PC-9 (cell line): ENCODE measurements around the gene NRROS. TPM values are rescaled to one million over a fixed set of nuclear protein-coding genes. Genes with fewer than 3 reads are reported as not detected.

Experiments used
- BruUV-seq: library from RNA; stranded (reverse); fragments of 400-500 nt; replicated peaks from 2 replicates; lab custom pipeline; 2021; lab: Mats Ljungman, UMichigan
- CTCF ChIA-PET: fragments of 300-600 bp; sonication (Branson Sonifier 250); formaldehyde crosslinking; loops from one replicate; lab custom pipeline; 2022; ENCODE audit warnings: antibody characterized with exemption; lab: Charles Lee
- POLR2A ChIA-PET: fragments of 300-600 bp; sonication (Branson Sonifier 250); formaldehyde crosslinking; loops from one replicate; lab custom pipeline; 2022; ENCODE audit warnings: antibody characterized with exemption; ENCODE audit not compliant: unreplicated experiment; lab: Charles Lee
- DNase-seq, 2 experiments: peaks; one replicate each; pipeline versions ENCODE4 v3.0.0 to v3.0.0-alpha.2; 2015 to 2022; ENCODE audit warnings: mixed read lengths in 1 of 2
- H2AFZ ChIP-seq: fragments of 200-600 bp; sonication (generic); 2 replicates; pipeline ENCODE4 v1.8.1; 2017; ENCODE audit warnings: antibody characterized with exemption
- H3F3A ChIP-seq: fragments of 200-600 bp; sonication (generic); 2 replicates; pipeline ENCODE4 v1.8.1; 2017; ENCODE audit warnings: antibody characterized with exemption, mild to moderate bottlenecking, low read depth; ENCODE audit not compliant: insufficient read depth
- H3K27ac ChIP-seq: fragments of 200-600 bp; sonication (generic); 2 replicates; pipeline ENCODE4 v1.6.1; 2016; ENCODE audit warnings: mixed run types
- H3K27me3 ChIP-seq: fragments of 200-600 bp; sonication (generic); 2 replicates; pipeline ENCODE4 v1.6.1; 2016; ENCODE audit warnings: low read depth, mixed run types; ENCODE audit not compliant: insufficient read depth
- H3K36me3 ChIP-seq: fragments of 200-600 bp; sonication (generic); 2 replicates; pipeline ENCODE4 v1.6.1; 2016; ENCODE audit warnings: low read depth, mixed run types
- H3K4me1 ChIP-seq: fragments of 200-600 bp; sonication (generic); replicated peaks from 2 replicates; pipeline ENCODE4 v1.6.1; 2016; ENCODE audit warnings: mixed run types; ENCODE audit not compliant: insufficient read depth
- H3K4me2 ChIP-seq: fragments of 200-600 bp; sonication (generic); 2 replicates; pipeline ENCODE4 v1.6.1; 2017; ENCODE audit warnings: mixed run types
- H3K4me3 ChIP-seq: fragments of 200-600 bp; sonication (generic); 2 replicates; pipeline ENCODE4 v1.6.1; 2016; ENCODE audit warnings: mixed run types
- H3K79me2 ChIP-seq: fragments of 200-600 bp; sonication (generic); 2 replicates; pipeline ENCODE4 v1.6.1; 2017; ENCODE audit warnings: low read depth, mixed run types
- H3K9me2 ChIP-seq: fragments of 200-600 bp; sonication (generic); 2 replicates; pipeline ENCODE4 v1.8.1; 2017; ENCODE audit warnings: mild to moderate bottlenecking; ENCODE audit not compliant: insufficient read depth
- H3K9me3 ChIP-seq: fragments of 200-600 bp; sonication (generic); 2 replicates; pipeline ENCODE4 v1.8.1; 2016; ENCODE audit warnings: low read depth; ENCODE audit not compliant: insufficient read depth
- H4K20me1 ChIP-seq: fragments of 200-600 bp; sonication (generic); 2 replicates; pipeline ENCODE4 v1.8.1; 2017; ENCODE audit not compliant: insufficient read depth
- EZH2 ChIP-seq: fragments of 200-600 bp; sonication (generic); IDR thresholded peaks from 2 replicates; pipeline ENCODE4 v1.8.0; 2017; ENCODE audit warnings: antibody characterized with exemption, low read depth
- intact Hi-C: fragments of 100-400 bp; cut with micrococcal nuclease; formaldehyde crosslinking; loops from one replicate; pipeline ENCODE4 v1.10.0; 2022; ENCODE audit not compliant: unreplicated experiment
- total RNA-seq: library from RNA; stranded (reverse); gene quantifications from 2 replicates; pipeline ENCODE4 v1.2.3, GENCODE V29; 2021
- TF ChIP-seq, protein P1 (sequence below): fragments of 200-600 bp; sonication (generic); conservative IDR thresholded peaks from 2 replicates; pipeline ENCODE4 v1.6.1; 2017; ENCODE audit warnings: mixed run types, antibody characterized with exemption, mild to moderate bottlenecking, moderate library complexity

NRROS gene
- total RNA-seq, 1 experiment from 2014 or later: 2.2 TPM

DNA sequence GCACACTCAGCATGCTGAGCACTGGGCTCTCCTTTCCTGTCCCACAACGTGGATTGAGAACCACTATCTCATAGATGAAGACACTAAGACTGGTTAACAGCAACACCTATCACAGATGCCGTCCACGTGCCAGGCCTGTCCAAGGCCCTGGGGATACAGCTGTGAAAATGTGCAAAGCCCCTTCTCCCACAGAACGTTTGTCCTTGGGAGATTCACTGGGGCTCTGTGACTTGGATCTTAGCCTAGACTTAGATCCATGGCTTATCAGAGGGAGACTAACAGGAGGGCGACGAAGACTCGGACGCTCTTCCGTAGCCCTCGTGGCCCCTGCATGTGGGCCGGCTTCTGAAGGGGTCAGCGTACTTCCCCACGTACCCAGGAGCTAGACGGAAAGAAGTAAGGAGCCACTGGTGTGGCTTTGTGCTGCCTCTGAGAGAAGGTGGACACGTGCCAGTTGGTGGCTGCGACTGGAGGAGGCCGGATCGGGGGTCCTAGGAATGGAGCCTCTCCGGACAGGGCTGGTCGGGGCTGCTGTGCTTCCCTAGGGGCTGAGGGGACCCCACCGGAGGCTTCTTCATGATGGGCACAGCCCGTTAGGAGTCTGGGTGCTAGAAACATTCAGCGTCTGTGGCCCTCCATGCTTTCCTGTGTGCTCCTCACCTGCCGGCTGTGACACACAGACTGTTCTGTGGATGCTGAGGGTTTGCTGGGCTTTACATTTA lies 964 bp downstream of the NRROS start:
- no peaks in the 10 kb centered on the region for H3K36me3 ChIP-seq
- H3K79me2 ChIP-seq: no peaks in the 10 kb centered on the region
- no peaks in the 10 kb centered on the region for H4K20me1 ChIP-seq
- intact Hi-C loops: no loop called here
- POLR2A ChIA-PET: interaction anchor here (0.9 kb wide), 1 partner anchor 50 kb away, joined by 3 read pairs; no protein-coding TSS in a partner anchor
- H3K9me3 ChIP-seq: no peaks in the 10 kb centered on the region
- H3K27me3 ChIP-seq: peaks cover 20% of the 10 kb centered on the region
- peak overlapping the region; percentile 91 for H3K4me2 ChIP-seq
- CTCF ChIA-PET: interaction anchor here (0.5 to 0.6 kb wide), 2 partner anchors 35 to 554 kb away, joined by 3 read pairs; no protein-coding TSS in a partner anchor
- TF ChIP-seq, protein P1, sequence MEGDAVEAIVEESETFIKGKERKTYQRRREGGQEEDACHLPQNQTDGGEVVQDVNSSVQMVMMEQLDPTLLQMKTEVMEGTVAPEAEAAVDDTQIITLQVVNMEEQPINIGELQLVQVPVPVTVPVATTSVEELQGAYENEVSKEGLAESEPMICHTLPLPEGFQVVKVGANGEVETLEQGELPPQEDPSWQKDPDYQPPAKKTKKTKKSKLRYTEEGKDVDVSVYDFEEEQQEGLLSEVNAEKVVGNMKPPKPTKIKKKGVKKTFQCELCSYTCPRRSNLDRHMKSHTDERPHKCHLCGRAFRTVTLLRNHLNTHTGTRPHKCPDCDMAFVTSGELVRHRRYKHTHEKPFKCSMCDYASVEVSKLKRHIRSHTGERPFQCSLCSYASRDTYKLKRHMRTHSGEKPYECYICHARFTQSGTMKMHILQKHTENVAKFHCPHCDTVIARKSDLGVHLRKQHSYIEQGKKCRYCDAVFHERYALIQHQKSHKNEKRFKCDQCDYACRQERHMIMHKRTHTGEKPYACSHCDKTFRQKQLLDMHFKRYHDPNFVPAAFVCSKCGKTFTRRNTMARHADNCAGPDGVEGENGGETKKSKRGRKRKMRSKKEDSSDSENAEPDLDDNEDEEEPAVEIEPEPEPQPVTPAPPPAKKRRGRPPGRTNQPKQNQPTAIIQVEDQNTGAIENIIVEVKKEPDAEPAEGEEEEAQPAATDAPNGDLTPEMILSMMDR: no peak
- TF ChIP-seq EZH2: no peak
- peak overlapping the region; percentile 87; the same call in 1 of the 2 replicates for H2AFZ ChIP-seq
- no peaks in the 10 kb centered on the region; the same call in 1 of the 2 replicates for H3K4me1 ChIP-seq
- no peaks in the 10 kb centered on the region for H3K9me2 ChIP-seq
- H3F3A ChIP-seq: peaks cover 9% of the 10 kb centered on the region
- H3K4me3 ChIP-seq: peak overlapping the region; percentile 66
- no TSS peak for BruUV-seq
- no peak overlapping the region for H3K27ac ChIP-seq
- DNase-seq: no peak

DNA sequence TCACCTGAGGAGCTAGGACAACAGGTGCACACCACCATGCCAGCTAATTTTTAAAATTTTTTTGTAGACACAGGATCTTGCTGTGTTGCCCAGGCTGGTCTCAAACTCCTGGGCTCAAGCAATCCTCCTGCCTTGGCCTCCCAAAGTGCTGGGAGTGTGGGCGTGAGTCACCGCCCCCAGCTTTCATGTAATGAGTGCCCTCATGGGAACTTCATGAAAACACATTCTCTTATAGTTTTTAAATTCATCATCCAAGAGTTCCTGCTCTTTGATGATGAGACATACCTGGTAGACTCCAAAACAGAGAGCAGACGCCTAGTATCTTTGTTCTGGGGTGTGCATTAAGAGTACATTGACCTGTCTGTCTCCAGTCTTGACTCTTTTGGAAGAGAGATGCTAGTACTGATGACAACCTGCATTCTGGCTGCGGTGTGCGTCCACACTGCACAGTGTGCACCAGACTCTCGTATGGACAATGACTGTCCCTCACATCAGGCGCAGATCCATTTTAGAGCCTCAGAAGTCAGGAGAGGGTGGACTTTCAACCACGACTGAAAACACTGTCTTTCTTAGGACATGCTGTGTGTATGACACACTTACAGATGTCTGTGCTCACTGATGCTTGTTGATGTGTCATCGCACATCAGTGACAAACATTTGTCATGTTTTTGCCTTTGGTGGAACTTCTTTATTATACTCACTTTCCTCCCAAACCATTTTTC lies 2.0 kb downstream of the NRROS start:
- Histone ChIP-seq H3K9me3 (no peaks in the 10 kb centered on the region), H3K36me3 (no peaks in the 10 kb centered on the region), H3K27ac (no peak overlapping the region), H3K4me1 (no peaks in the 10 kb centered on the region; the same call in 1 of the 2 replicates), H3K4me2 (no peak overlapping the region), H4K20me1 (no peaks in the 10 kb centered on the region), H2AFZ (no peak overlapping the region), H3K79me2 (no peaks in the 10 kb centered on the region), H3F3A (peaks cover 9% of the 10 kb centered on the region), H3K27me3 (peaks cover 20% of the 10 kb centered on the region), H3K4me3 (no peak overlapping the region), H3K9me2 (no peaks in the 10 kb centered on the region)
- no TSS peak for BruUV-seq
- TF ChIP-seq, protein P1: no peak
- TF ChIP-seq EZH2: no peak
- intact Hi-C loops: no loop called here
- ChIA-PET CTCF (no interaction called here), POLR2A (no interaction called here)
- DNase-seq: no peak

DNA sequence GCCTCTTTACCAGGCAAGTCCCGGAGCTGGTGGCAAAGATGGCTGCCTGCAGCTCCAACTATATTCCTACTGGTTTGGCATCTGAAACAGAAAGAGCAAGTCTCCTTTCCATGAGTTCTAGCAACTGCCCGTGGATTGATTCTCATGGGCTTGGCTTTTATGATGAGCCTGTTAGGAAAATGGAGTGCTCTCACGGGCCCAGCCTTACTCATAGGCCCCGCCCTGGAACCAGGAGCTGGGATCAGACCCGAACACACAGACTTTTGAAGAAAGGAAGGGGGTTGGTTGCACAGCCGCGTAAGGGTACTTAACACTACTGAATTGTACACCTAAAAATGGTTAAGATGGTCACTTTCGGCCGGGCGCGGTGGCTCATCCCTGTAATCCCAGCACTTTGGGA lies 2.9 kb downstream of the NRROS start:
- ChIA-PET CTCF (no interaction called here), POLR2A (interaction anchor here (0.8 kb wide), 1 partner anchor 74 kb away, joined by 3 read pairs; the partner anchor contains the start of gene FBXO45)
- DNase-seq: no peak
- Histone ChIP-seq H4K20me1 (no peaks in the 10 kb centered on the region), H3K9me3 (no peaks in the 10 kb centered on the region), H3K9me2 (no peaks in the 10 kb centered on the region), H3K27me3 (peaks cover 20% of the 10 kb centered on the region), H3K27ac (no peak overlapping the region), H3K79me2 (no peaks in the 10 kb centered on the region), H3K4me2 (no peak overlapping the region), H3K36me3 (no peaks in the 10 kb centered on the region), H3K4me3 (no peak overlapping the region), H2AFZ (no peak overlapping the region), H3K4me1 (peaks cover 7% of the 10 kb centered on the region; the same call in 1 of the 2 replicates), H3F3A (peaks cover 9% of the 10 kb centered on the region)
- BruUV-seq: no TSS peak
- intact Hi-C loops: no loop called here
- no peak for TF ChIP-seq EZH2
- TF ChIP-seq, protein P1: no peak
